H1 (cell line): ENCODE data around the gene GMPR. TPM values are rescaled to one million over a fixed set of nuclear protein-coding genes. Genes with fewer than 3 reads are reported as not detected.

Source experiments
- CTCF ChIA-PET: fragments of 300-600 bp; sonication (Branson Sonifier 250); formaldehyde crosslinking; loops from one replicate; lab custom pipeline; 2021; ENCODE audit not compliant: partially characterized antibody; lab: Charles Lee
- POLR2A ChIA-PET: fragments of 300-600 bp; sonication (Branson Sonifier 250); formaldehyde crosslinking; loops from one replicate; lab custom pipeline; 2021; ENCODE audit warnings: inconsistent platforms; ENCODE audit not compliant: partially characterized antibody; lab: Charles Lee
- DNase-seq, 2 experiments: peaks; one replicate each; pipeline versions ENCODE4 v3.0.0 to v3.0.0-alpha.2; 2010 to 2022; ENCODE audit warnings: low spot score in 2 of 2, low read depth in 1 of 2, mixed read lengths in 1 of 2
- FAIRE-seq: peaks from 2 replicates; lab custom pipeline; 2011; peaks lifted over from hg19 to GRCh38; lab: Jason Lieb, UNC
- H2AFZ ChIP-seq: 2 replicates; pipeline ENCODE4 v1.8.1; 2012; ENCODE audit warnings: low read length, inconsistent platforms
- H2AK5ac ChIP-seq: 2 replicates; pipeline ENCODE4 v1.6.1; 2013; ENCODE audit warnings: low read depth, low read length
- H2BK120ac ChIP-seq: replicated peaks from 2 replicates; pipeline ENCODE3; 2013; ENCODE audit warnings: low read depth, low read length, inconsistent platforms
- H2BK12ac ChIP-seq: 2 replicates; pipeline ENCODE4 v1.6.1; 2013; ENCODE audit warnings: low read depth, low read length
- H2BK15ac ChIP-seq: 2 replicates; pipeline ENCODE4 v1.6.1; 2013; ENCODE audit warnings: low read length
- H2BK20ac ChIP-seq: 2 replicates; pipeline ENCODE4 v1.6.1; 2013; ENCODE audit warnings: low read length
- H2BK5ac ChIP-seq: 2 replicates; pipeline ENCODE4 v1.6.1; 2013; ENCODE audit warnings: low read depth, low read length
- H3K14ac ChIP-seq: 2 replicates; pipeline ENCODE4 v1.6.1; 2013; ENCODE audit warnings: inconsistent platforms; ENCODE audit not compliant: insufficient read length
- H3K18ac ChIP-seq: 2 replicates; pipeline ENCODE4 v1.6.1; 2013; ENCODE audit warnings: low read length; ENCODE audit errors: extremely low read depth
- H3K23ac ChIP-seq: 2 replicates; pipeline ENCODE4 v1.6.1; 2013; ENCODE audit warnings: inconsistent platforms; ENCODE audit not compliant: insufficient read length
- H3K23me2 ChIP-seq: 2 replicates; pipeline ENCODE4 v1.6.1; 2013; ENCODE audit warnings: low read depth, low read length
- H3K27ac ChIP-seq: 2 replicates; pipeline ENCODE4 v1.6.1; 2011; ENCODE audit warnings: low read depth, low read length, inconsistent platforms
- H3K27me3 ChIP-seq, 4 experiments: replicated peaks in 1 of 4; 1 replicate in 1 of 4; 2 replicates in 3 of 4; pipeline versions ENCODE4 v1.6.1 to v1.8.1; 2011 to 2013; ENCODE audit warnings: low read length in 3 of 4, mild to moderate bottlenecking in 3 of 4, inconsistent platforms in 2 of 4, mixed read lengths in 2 of 4, moderate library complexity in 1 of 4; ENCODE audit not compliant: control insufficient read depth in 3 of 4, insufficient read depth in 3 of 4; ENCODE audit errors: extremely low read depth in 1 of 4
- H3K36me3 ChIP-seq, 4 experiments: 2 replicates each; pipeline versions ENCODE4 v1.6.1 to v1.8.1; 2011 to 2013; ENCODE audit warnings: mild to moderate bottlenecking in 4 of 4, low read length in 3 of 4, moderate library complexity in 2 of 4, control low read depth in 1 of 4, inconsistent platforms in 1 of 4; ENCODE audit not compliant: insufficient read depth in 4 of 4, control insufficient read depth in 2 of 4
- H3K4ac ChIP-seq: replicated peaks from 2 replicates; pipeline ENCODE3; 2013; ENCODE audit warnings: low read length, low read depth, mixed read lengths, inconsistent platforms; ENCODE audit not compliant: insufficient read length
- H3K4me1 ChIP-seq, 4 experiments: replicated peaks in 1 of 4; 1 replicate in 1 of 4; 2 replicates in 3 of 4; pipeline versions ENCODE4 v1.6.1 to v1.8.1; 2011 to 2013; ENCODE audit warnings: low read length in 3 of 4, inconsistent platforms in 2 of 4, mixed read lengths in 1 of 4; ENCODE audit not compliant: insufficient read depth in 4 of 4, control insufficient read depth in 3 of 4
- H3K4me2 ChIP-seq, 2 experiments: 2 replicates each; pipeline versions ENCODE4 v1.6.1 to v1.8.1; 2011 to 2013; ENCODE audit warnings: low read depth in 2 of 2, low read length in 2 of 2, control low read depth in 1 of 2, inconsistent platforms in 1 of 2, mild to moderate bottlenecking in 1 of 2; ENCODE audit not compliant: insufficient read depth in 1 of 2
- H3K4me3 ChIP-seq, 4 experiments: fragments of 200-600, 300-600 bp in 1 of 4; sonication (generic), shearing (Covaris generic), sonication (Bioruptor Twin) in 1 of 4; 2 replicates each; pipeline versions ENCODE4 v1.5.1 to v1.8.1; 2011 to 2016; ENCODE audit warnings: low read length in 4 of 4, low read depth in 3 of 4, control low read depth in 2 of 4, inconsistent platforms in 2 of 4, mild to moderate bottlenecking in 2 of 4, mixed read lengths in 1 of 4, moderate library complexity in 1 of 4; ENCODE audit not compliant: insufficient read depth in 2 of 4; ENCODE audit errors: extremely low read depth in 1 of 4
- H3K56ac ChIP-seq: replicated peaks from 2 replicates; pipeline ENCODE3; 2013; ENCODE audit warnings: low read depth, mild to moderate bottlenecking, mixed read lengths, low read length, inconsistent platforms; ENCODE audit not compliant: insufficient read length
- H3K79me1 ChIP-seq: 2 replicates; pipeline ENCODE4 v1.6.1; 2013; ENCODE audit warnings: low read depth, low read length, control low read depth
- H3K79me2 ChIP-seq, 2 experiments: 2 replicates each; pipeline versions ENCODE4 v1.6.1 to v1.8.1; 2012 to 2013; ENCODE audit warnings: low read length in 2 of 2, mild to moderate bottlenecking in 2 of 2, inconsistent platforms in 1 of 2; ENCODE audit not compliant: insufficient read depth in 2 of 2, control insufficient read depth in 1 of 2
- H3K9ac ChIP-seq, 4 experiments: replicated peaks in 1 of 4; 1 replicate in 1 of 4; 2 replicates in 3 of 4; pipeline versions ENCODE4 v1.6.1 to v1.8.1; 2011 to 2013; ENCODE audit warnings: low read depth in 3 of 4, low read length in 3 of 4, control low read depth in 2 of 4, mild to moderate bottlenecking in 2 of 4, moderate library complexity in 2 of 4, inconsistent platforms in 1 of 4; ENCODE audit errors: extremely low read depth in 1 of 4
- H3K9me3 ChIP-seq, 2 experiments: 2 replicates each; pipeline versions ENCODE4 v1.6.1 to v1.8.1; 2012 to 2013; ENCODE audit warnings: mild to moderate bottlenecking in 2 of 2, moderate library complexity in 2 of 2, control low read depth in 1 of 2, inconsistent platforms in 1 of 2, low read depth in 1 of 2, low read length in 1 of 2, mixed read lengths in 1 of 2; ENCODE audit not compliant: insufficient read depth in 2 of 2
- H4K20me1 ChIP-seq, 2 experiments: replicated peaks in 1 of 2; 2 replicates each; pipeline versions ENCODE3 to v1.8.1; 2011 to 2013; ENCODE audit warnings: inconsistent platforms in 2 of 2, low read length in 2 of 2, mild to moderate bottlenecking in 1 of 2; ENCODE audit not compliant: insufficient read depth in 2 of 2, control insufficient read depth in 1 of 2
- H4K5ac ChIP-seq: 2 replicates; pipeline ENCODE4 v1.6.1; 2013; ENCODE audit warnings: low read length, low read depth, mixed read lengths, inconsistent platforms; ENCODE audit not compliant: insufficient read length
- H4K8ac ChIP-seq: 2 replicates; pipeline ENCODE4 v1.8.0; 2013; ENCODE audit warnings: mild to moderate bottlenecking, moderate library complexity, low read length, inconsistent platforms; ENCODE audit not compliant: insufficient read depth; ENCODE audit errors: extremely low read depth
- H4K91ac ChIP-seq: replicated peaks from 2 replicates; pipeline ENCODE3; 2013; ENCODE audit warnings: low read length, mixed read lengths, inconsistent platforms; ENCODE audit not compliant: insufficient read length
- BACH1 ChIP-seq: IDR thresholded peaks from 2 replicates; pipeline ENCODE4 v1.6.1; 2012; ENCODE audit warnings: low read length, improper control_type of control experiment
- CREB1 ChIP-seq: IDR thresholded peaks from 2 replicates; pipeline ENCODE4 v1.6.1; 2012; ENCODE audit warnings: inconsistent platforms
- GABPA ChIP-seq: IDR thresholded peaks from 2 replicates; pipeline ENCODE4 v1.6.1; 2011; ENCODE audit warnings: mild to moderate bottlenecking, low read length, moderate library complexity, borderline replicate concordance; ENCODE audit not compliant: insufficient read depth
- HDAC6 ChIP-seq: IDR thresholded peaks from one replicate; pipeline ENCODE4 v1.7.1; 2012; ENCODE audit warnings: low read depth, mild to moderate bottlenecking, inconsistent platforms, low read length, moderate library complexity
- KDM1A ChIP-seq: fragments of 200-600, 300-600 bp; sonication (generic); IDR thresholded peaks from 2 replicates; pipeline ENCODE4 v1.7.1; 2016; ENCODE audit warnings: mild to moderate bottlenecking, low read length, borderline replicate concordance
- PHF8 ChIP-seq: fragments of 200-600 bp; sonication (generic); conservative IDR thresholded peaks from 2 replicates; pipeline ENCODE4 v1.7.1; 2012; ENCODE audit warnings: low read depth, mild to moderate bottlenecking, inconsistent platforms, low read length, moderate library complexity
- RBBP5 ChIP-seq: IDR thresholded peaks from 2 replicates; pipeline ENCODE4 v1.7.1; 2012; ENCODE audit warnings: low read depth, mild to moderate bottlenecking, inconsistent platforms, low read length, moderate library complexity, borderline replicate concordance
- SIN3A ChIP-seq, 2 experiments: IDR thresholded peaks in 1 of 2; conservative IDR thresholded peaks in 1 of 2; 2 replicates each; pipeline ENCODE4 v1.6.1; 2011 to 2012; ENCODE audit warnings: low read length in 2 of 2, improper control_type of control experiment in 1 of 2, low read depth in 1 of 2, mild to moderate bottlenecking in 1 of 2
- ZNF274 ChIP-seq: IDR thresholded peaks from 2 replicates; pipeline ENCODE4 v1.7.0; 2012; ENCODE audit warnings: low read length, borderline replicate concordance; ENCODE audit errors: extremely low read depth
- whole genome bisulfite sequencing, 2 experiments: shearing (Covaris generic) in 1 of 2; methylation state at CpG; one replicate each; pipeline versions ENCODE4 v1.1.6 to v1.1.7; 2013 to 2015; ENCODE audit warnings: low lambda C conversion rate in 2 of 2, mixed read lengths in 2 of 2, inconsistent platforms in 1 of 2, low coverage in 1 of 2, missing lambda C conversion rate in 1 of 2; ENCODE audit not compliant: insufficient replicate concordance in 2 of 2, insufficient coverage in 1 of 2, insufficient read length in 1 of 2; ENCODE audit errors: extremely low coverage in 1 of 2, missing lambda C conversion rate in 1 of 2; 5-methylcytosine and 5-hydroxymethylcytosine counted together
- polyA plus RNA-seq, 7 experiments: library from polyadenylated mRNA; depleted of rRNA in 3 of 7; stranded (reverse) in 5 of 7; unstranded in 2 of 7; fragments of >200 nt in 5 of 7; fragments of 200-250 nt in 2 of 7; gene quantifications; 1 replicate in 5 of 7; 2 replicates in 1 of 7; 4 replicates in 1 of 7; pipeline versions ENCODE4 v1.2.1 to v1.2.3, GENCODE V29; 2011 to 2013; ENCODE audit warnings: missing spikeins in 2 of 7, mixed read lengths in 2 of 7
- total RNA-seq: library from RNA; stranded (reverse); fragmentation: NEBNext Ultra II Directional; extraction: Animal tissue kit (Norgen Biotek cat#: 25700); gene quantifications from 2 replicates; pipeline ENCODE4 v1.2.1, GENCODE V29; 2021
- TF ChIP-seq, protein P1 (sequence below): IDR thresholded peaks from 2 replicates; pipeline ENCODE4 v1.6.1; 2012; ENCODE audit warnings: low read length, inconsistent platforms
- TF ChIP-seq, protein P2 (sequence below): IDR thresholded peaks from 2 replicates; pipeline ENCODE4 v1.6.1; 2012; ENCODE audit warnings: inconsistent platforms
- TF ChIP-seq, protein P3 (sequence below): IDR thresholded peaks from 2 replicates; pipeline ENCODE4 v1.6.1; 2011; ENCODE audit warnings: low read depth, mild to moderate bottlenecking, low read length; ENCODE audit not compliant: insufficient read depth

The GMPR gene
- total and polyA plus RNA-seq, 2 of the 8 experiments (the other 6 are each of a cell fraction or from before 2014, with no cell fraction given): 0.99 to 1.2 TPM

DNA sequence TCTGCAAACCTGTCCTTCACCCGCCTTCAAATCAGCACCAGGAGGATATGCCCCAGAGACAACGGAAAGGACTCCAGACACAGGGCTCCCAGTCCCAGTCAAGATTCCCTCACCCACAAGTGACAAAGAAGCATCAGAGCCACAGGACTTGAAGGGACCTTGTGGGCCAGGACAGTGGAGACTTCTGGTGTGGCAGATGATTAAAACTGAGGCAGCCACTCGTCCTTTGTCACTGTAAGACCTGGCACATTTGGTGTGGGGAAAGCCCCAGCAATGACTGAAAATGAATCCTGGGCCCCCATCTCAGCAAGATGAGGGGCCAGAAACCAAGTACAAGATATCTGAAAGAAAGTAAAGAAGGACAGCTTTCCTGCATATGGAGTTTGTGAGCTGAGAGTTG, 15.6 kb upstream of the GMPR start:
- Histone ChIP-seq H3K18ac (no peak overlapping the region), H3K4me1 (no peaks in the 10 kb centered on the region), H2BK5ac (no peak overlapping the region), H3K79me2 (no peaks in the 10 kb centered on the region), H4K20me1 (no peaks in the 10 kb centered on the region), H3K9ac (no peak overlapping the region), H3K27me3 (no peaks in the 10 kb centered on the region), H3K27ac (no peak overlapping the region), H3K4me3 (no peak overlapping the region), H3K23me2 (no peaks in the 10 kb centered on the region), H3K36me3 (no peaks in the 10 kb centered on the region), H4K5ac (no peak overlapping the region), H2AK5ac (no peak overlapping the region), H3K79me1 (no peaks in the 10 kb centered on the region), H3K56ac (no peak overlapping the region), H3K4me2 (no peak overlapping the region), H4K8ac (no peak overlapping the region), H3K9me3 (no peaks in the 10 kb centered on the region), H2BK20ac (no peak overlapping the region), H3K4ac (no peak overlapping the region), H2BK12ac (no peak overlapping the region), H3K23ac (no peak overlapping the region), H3K14ac (no peak overlapping the region), H4K91ac (no peak overlapping the region), H2AFZ (peak overlapping the region; percentile 82; the same call in 1 of the 2 replicates), H2BK120ac (no peak overlapping the region), H2BK15ac (no peak overlapping the region)
- ChIA-PET CTCF (interaction anchor here (1.6 to 1.7 kb wide), 3 partner anchors 16 to 17 kb away, joined by 4 to 6 read pairs (median 5); no protein-coding TSS in a partner anchor), POLR2A (no interaction called here)
- no peak for DNase-seq
- FAIRE-seq: no peak
- WGBS, 2 experiments: 89% methylated on average over 3 of the region's 3 CpGs; no CpG with 5 or more reads in 1 of the 2 experiments
- TF ChIP-seq HDAC6 (no peak), PHF8 (no peak), CREB1 (no peak), SIN3A (conservative IDR thresholded peaks at IDR 0.05 in 1 of 2, IDR thresholded peaks at IDR 0.05 in 1 of 2; ENCODE audit: low read depth in 1 of 2, low read length in 2 of 2) (no peak), BACH1 (no peak), RBBP5 (no peak), ZNF274 (no peak), KDM1A (no peak), GABPA (no peak)
- TF ChIP-seq, protein P1, sequence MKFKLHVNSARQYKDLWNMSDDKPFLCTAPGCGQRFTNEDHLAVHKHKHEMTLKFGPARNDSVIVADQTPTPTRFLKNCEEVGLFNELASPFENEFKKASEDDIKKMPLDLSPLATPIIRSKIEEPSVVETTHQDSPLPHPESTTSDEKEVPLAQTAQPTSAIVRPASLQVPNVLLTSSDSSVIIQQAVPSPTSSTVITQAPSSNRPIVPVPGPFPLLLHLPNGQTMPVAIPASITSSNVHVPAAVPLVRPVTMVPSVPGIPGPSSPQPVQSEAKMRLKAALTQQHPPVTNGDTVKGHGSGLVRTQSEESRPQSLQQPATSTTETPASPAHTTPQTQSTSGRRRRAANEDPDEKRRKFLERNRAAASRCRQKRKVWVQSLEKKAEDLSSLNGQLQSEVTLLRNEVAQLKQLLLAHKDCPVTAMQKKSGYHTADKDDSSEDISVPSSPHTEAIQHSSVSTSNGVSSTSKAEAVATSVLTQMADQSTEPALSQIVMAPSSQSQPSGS: no peak
- TF ChIP-seq, protein P2, sequence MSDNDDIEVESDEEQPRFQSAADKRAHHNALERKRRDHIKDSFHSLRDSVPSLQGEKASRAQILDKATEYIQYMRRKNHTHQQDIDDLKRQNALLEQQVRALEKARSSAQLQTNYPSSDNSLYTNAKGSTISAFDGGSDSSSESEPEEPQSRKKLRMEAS: no peak
- TF ChIP-seq, protein P3, sequence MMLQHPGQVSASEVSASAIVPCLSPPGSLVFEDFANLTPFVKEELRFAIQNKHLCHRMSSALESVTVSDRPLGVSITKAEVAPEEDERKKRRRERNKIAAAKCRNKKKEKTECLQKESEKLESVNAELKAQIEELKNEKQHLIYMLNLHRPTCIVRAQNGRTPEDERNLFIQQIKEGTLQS: no peak
